ENCODE results near the gene P2RX5. TPM values are rescaled to one million over a fixed set of nuclear protein-coding genes. Genes with fewer than 3 reads are reported as not detected.

P2RX5 gene
- total and polyA plus RNA-seq, 2 donors (not counting 3 experiments of a cell fraction or from before 2014, with no cell fraction given), result 0.19 to 0.22 TPM

- intact Hi-C loops (cut with micrococcal nuclease) (loop anchor here (5.0 kb wide), 1 partner anchor 56 kb away; the partner anchor contains the start of gene HASPIN), dilution Hi-C loops (cut with MboI; ENCODE audit: extremely low pct_ligation_motif_present, low sequenced_read_pairs) (no loop called here)
- no peaks in the 10 kb centered on the region for H3K27me3 ChIP-seq (ENCODE audit: control insufficient read depth in 2 of 2, insufficient read depth in 2 of 2, low read length in 2 of 2)
- POLR2A ChIA-PET, result interaction anchor here (1.9 to 3.1 kb wide), 3 partner anchors 8 to 57 kb away, joined by 10 to 18 read pairs (median 17); partner anchors contain the start of genes CTNS, HASPIN and SHPK
- H3K9me3 ChIP-seq (replicated peaks; ENCODE audit: control insufficient read depth, insufficient read depth, low read length), result no peaks in the 10 kb centered on the region
- no peaks in the 10 kb centered on the region for H3K9me1 ChIP-seq (replicated peaks; ENCODE audit: control insufficient read depth, extremely low read depth, insufficient read depth, low read length)
- BruUV-seq (replicated peaks), result no TSS peak
- no peak overlapping the region for H3K27ac ChIP-seq (ENCODE audit: insufficient read depth, low read depth, low read length)
- DNase-seq (ENCODE audit: low read depth, low spot score), result no peak
- H2AFZ ChIP-seq (ENCODE audit: low read depth, low read length), result no peak overlapping the region
- H4K20me1 ChIP-seq (replicated peaks; ENCODE audit: control insufficient read depth, extremely low read depth, insufficient read depth, low read length), result peaks cover 3% of the 10 kb centered on the region
- no peak overlapping the region for H3K9ac ChIP-seq (replicated peaks; ENCODE audit: extremely low read depth, insufficient read depth, low read length)
- no peak overlapping the region for H3K4me2 ChIP-seq (ENCODE audit: insufficient read depth, low read length)
- CTCF ChIA-PET, result interaction anchor here (1.0 to 2.0 kb wide), 2 partner anchors 18 to 30 kb away, joined by 3 to 7 read pairs; partner anchors contain the start of genes CTNS and SHPK
- FAIRE-seq, result no peak
- no peak overlapping the region for H3K4me3 ChIP-seq (replicated peaks in 1 of 3; ENCODE audit: insufficient read depth in 1 of 3, low read depth in 1 of 3, low read length in 3 of 3)
- H3K79me2 ChIP-seq (ENCODE audit: control insufficient read depth, insufficient read depth, low read length), result peaks cover 47% of the 10 kb centered on the region
- no peak for TF ChIP-seq CTCF (IDR thresholded peaks at IDR 0.05; ENCODE audit: extremely low read depth in 1 of 2, insufficient read depth in 1 of 2, low read depth in 1 of 2, low read length in 2 of 2)
- TF ChIP-seq MAX (IDR thresholded peaks at IDR 0.05; ENCODE audit: insufficient read depth, insufficient read length), result no peak
- TF ChIP-seq POLR2A (IDR thresholded peaks at IDR 0.05; ENCODE audit: low read depth, low read length), result no peak
- TF ChIP-seq GATA2 (IDR thresholded peaks at IDR 0.05; ENCODE audit: insufficient read depth, insufficient read length, low read depth, low read length), result no peak
- TF ChIP-seq POLR2AphosphoS5 (IDR thresholded peaks at IDR 0.05; ENCODE audit: insufficient read depth, low read depth, low read length), result no peak
- no peak for TF ChIP-seq EZH2 (IDR thresholded peaks at IDR 0.05; ENCODE audit: borderline replicate concordance, low read depth, low read length, severe bottlenecking)
- TF ChIP-seq FOS (IDR thresholded peaks at IDR 0.05; ENCODE audit: borderline replicate concordance, insufficient read depth, low read length), result no peak
- no peak for TF ChIP-seq JUN (IDR thresholded peaks at IDR 0.05; ENCODE audit: borderline replicate concordance, insufficient read depth, insufficient read length, low read depth)
- TF ChIP-seq MYC (IDR thresholded peaks at IDR 0.05; ENCODE audit: low read depth, low read length), result no peak
- H3K36me3 ChIP-seq (ENCODE audit: control insufficient read depth in 2 of 2, extremely low read depth in 1 of 2, insufficient read depth in 2 of 2, low read length in 2 of 2), result peaks cover 5 to 25% of the 10 kb centered on the region in 2 experiments
- H3K4me1 ChIP-seq (ENCODE audit: control insufficient read depth, extremely low read depth, insufficient read depth, low read length), result peaks cover 24% of the 10 kb centered on the region
Measured at GRCh38 chr17:3666516-3666915, 29.4 kb downstream of the P2RX5 start.

Data from endothelial cell of umbilical vein (primary cell).